Upper lobe of left lung (tissue), 6 donors: ENCODE data around the gene GRAMD4. TPM values are rescaled to one million over a fixed set of nuclear protein-coding genes. Genes with fewer than 3 reads are reported as not detected.

Experiments
- ATAC-seq, 2 donors: fragments of 200-7000 bp; cut with Tn5 transposase; one replicate each; pipeline ENCODE4 v1.9.1; 2022; ENCODE audit warnings: mild to moderate bottlenecking in 2 of 2, moderate library complexity in 2 of 2; ENCODE audit not compliant: low FRiP score in 2 of 2
- DNase-seq, 2 donors: peaks; one replicate each; pipeline ENCODE4 v3.0.0-alpha.2; 2019 to 2020
- H3K27ac ChIP-seq, 4 donors: fragments of 200-600 bp; sonication (generic); one replicate each; pipeline ENCODE4 v1.5.1; 2016 to 2019
- H3K27me3 ChIP-seq, 4 donors: fragments of 200-600 bp; sonication (generic); one replicate each; pipeline ENCODE4 v1.5.1; 2017 to 2019
- H3K36me3 ChIP-seq, 4 donors: fragments of 200-600 bp; sonication (generic); one replicate each; pipeline ENCODE4 v1.5.1; 2016 to 2019
- H3K4me1 ChIP-seq, 4 donors: fragments of 200-600 bp; sonication (generic); one replicate each; pipeline ENCODE4 v1.5.1; 2018 to 2019
- H3K4me3 ChIP-seq, 4 donors: fragments of 200-600 bp; sonication (generic); one replicate each; pipeline ENCODE4 v1.5.1; 2017 to 2019; ENCODE audit warnings: mild to moderate bottlenecking in 2 of 4, moderate library complexity in 1 of 4
- H3K9me3 ChIP-seq, 4 donors: fragments of 200-600 bp; sonication (generic); one replicate each; pipeline ENCODE4 v1.5.1; 2018 to 2019
- CTCF ChIP-seq, 6 experiments: fragments of 450-650 bp in 4 of 6; fragments of 200-600 bp in 2 of 6; sonication (generic) in 2 of 6; IDR thresholded peaks; one replicate each; pipeline ENCODE4 v1.5.1; 2016 to 2019; ENCODE audit warnings: antibody characterized with exemption in 6 of 6
- EP300 ChIP-seq, 4 donors: sonication (generic); formaldehyde crosslinking; IDR thresholded peaks; one replicate each; pipeline ENCODE4 v1.5.1; 2017; ENCODE audit warnings: antibody characterized with exemption in 4 of 4, control low read depth in 2 of 4
- POLR2A ChIP-seq, 4 donors: fragments of 450-650 bp; IDR thresholded peaks; one replicate each; pipeline ENCODE4 v1.5.1; 2016 to 2017; ENCODE audit warnings: antibody characterized with exemption in 4 of 4, mild to moderate bottlenecking in 2 of 4
- POLR2AphosphoS5 ChIP-seq, 2 donors: sonication (generic); formaldehyde crosslinking; IDR thresholded peaks; one replicate each; pipeline ENCODE4 v1.5.1; 2017; ENCODE audit warnings: antibody characterized with exemption in 2 of 2
- WGBS, 2 donors: methylation state at CpG; one replicate each; pipeline ENCODE4 v1.1.5; 2017 to 2018; 5-methylcytosine and 5-hydroxymethylcytosine counted together
- total RNA-seq, 6 donors: library from RNA; depleted of rRNA in 4 of 6; stranded (reverse); fragments of >200 nt in 4 of 6; gene quantifications; one replicate each; pipeline versions ENCODE4 v1.1.0 to v1.2.1, GENCODE V29; 2016 to 2021
- donor health status: DM: no; HTN: no; CAD: no; lungs with moderate emphysema.
- donor health status: DM: no; HTN: yes; CAD: no; lungs with severe emphysema.

GRAMD4 gene
- total RNA-seq, 6 donors from 2014 or later: 59.8 to 302 (median 104) TPM

- TF ChIP-seq EP300 (IDR thresholded peaks at IDR 0.05) (no peak), POLR2A (IDR thresholded peaks at IDR 0.05) (no peak), CTCF (IDR thresholded peaks at IDR 0.05) (no peak), POLR2AphosphoS5 (IDR thresholded peaks at IDR 0.05) (no peak)
- no peak overlapping the region for H3K27ac ChIP-seq
- no peak for ATAC-seq
- H3K4me3 ChIP-seq: no peak overlapping the region
- peaks cover 0 to 5% (median 0%) of the 10 kb centered on the region in 4 donors for H3K4me1 ChIP-seq
- H3K9me3 ChIP-seq: no peaks in the 10 kb centered on the region
- WGBS, 2 donors: 92 to 93% methylated on average over 10 of the region's 13 CpGs
- DNase-seq: no peak
- H3K27me3 ChIP-seq: no peaks in the 10 kb centered on the region
- H3K36me3 ChIP-seq: peaks cover 38 to 95% (median 87%) of the 10 kb centered on the region in 4 donors
Observed at GRCh38 chr22:46707305-46707704, 87.1 kb downstream of the GRAMD4 start.

DNA sequence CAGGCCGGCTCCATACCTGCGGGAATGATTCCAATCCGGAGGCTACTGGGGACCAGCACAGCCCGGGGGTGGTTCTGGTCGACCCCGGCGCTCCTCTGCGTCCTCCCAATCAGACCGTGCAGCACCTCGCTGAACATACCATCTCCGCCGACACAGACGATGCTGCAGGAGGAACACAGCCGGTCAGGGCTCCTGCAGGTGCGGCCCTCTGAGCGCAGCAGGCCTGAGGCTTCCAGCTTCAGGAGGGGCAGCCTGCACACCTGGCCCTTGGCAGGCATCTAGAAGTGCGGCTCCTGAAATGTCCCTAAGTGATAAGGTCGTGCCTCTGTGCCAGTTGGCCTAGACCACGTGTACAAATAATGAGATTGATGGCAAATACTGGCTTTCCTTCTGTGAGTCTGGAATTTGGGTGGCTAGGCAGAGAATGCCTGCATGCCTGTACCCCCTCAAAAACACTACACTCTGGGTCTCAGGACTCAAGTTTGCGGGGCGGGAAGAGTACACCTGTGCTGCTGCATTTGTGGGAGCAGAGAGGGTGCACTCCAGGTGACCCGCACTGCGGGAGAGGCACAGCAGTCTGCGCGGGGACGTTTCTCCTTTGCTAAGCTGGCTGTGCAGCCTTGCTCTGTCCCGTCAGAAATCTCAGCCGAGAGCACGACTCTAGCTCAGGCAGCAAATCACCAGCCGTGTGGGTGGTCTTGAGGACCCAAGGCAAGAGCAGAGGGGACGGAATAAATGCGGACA is 87.8 kb downstream of the GRAMD4 start:
- H3K27me3 ChIP-seq: no peaks in the 10 kb centered on the region
- ATAC-seq (no peak), DNase-seq (peak in 1 of 2 donors; percentile 59)
- TF ChIP-seq POLR2A (IDR thresholded peaks at IDR 0.05): no peak
- no peak for TF ChIP-seq CTCF (IDR thresholded peaks at IDR 0.05)
- TF ChIP-seq EP300 (IDR thresholded peaks at IDR 0.05): no peak
- TF ChIP-seq POLR2AphosphoS5 (IDR thresholded peaks at IDR 0.05): no peak
- no peak overlapping the region for H3K4me3 ChIP-seq
- WGBS, 2 donors: 94 to 95% methylated on average over 29 to 32 of the region's 32 CpGs
- no peak overlapping the region for H3K27ac ChIP-seq
- no peaks in the 10 kb centered on the region for H3K9me3 ChIP-seq
- H3K36me3 ChIP-seq: peaks cover 36 to 92% (median 82%) of the 10 kb centered on the region in 4 donors
- peaks cover 0 to 5% (median 0%) of the 10 kb centered on the region in 4 donors for H3K4me1 ChIP-seq

DNA sequence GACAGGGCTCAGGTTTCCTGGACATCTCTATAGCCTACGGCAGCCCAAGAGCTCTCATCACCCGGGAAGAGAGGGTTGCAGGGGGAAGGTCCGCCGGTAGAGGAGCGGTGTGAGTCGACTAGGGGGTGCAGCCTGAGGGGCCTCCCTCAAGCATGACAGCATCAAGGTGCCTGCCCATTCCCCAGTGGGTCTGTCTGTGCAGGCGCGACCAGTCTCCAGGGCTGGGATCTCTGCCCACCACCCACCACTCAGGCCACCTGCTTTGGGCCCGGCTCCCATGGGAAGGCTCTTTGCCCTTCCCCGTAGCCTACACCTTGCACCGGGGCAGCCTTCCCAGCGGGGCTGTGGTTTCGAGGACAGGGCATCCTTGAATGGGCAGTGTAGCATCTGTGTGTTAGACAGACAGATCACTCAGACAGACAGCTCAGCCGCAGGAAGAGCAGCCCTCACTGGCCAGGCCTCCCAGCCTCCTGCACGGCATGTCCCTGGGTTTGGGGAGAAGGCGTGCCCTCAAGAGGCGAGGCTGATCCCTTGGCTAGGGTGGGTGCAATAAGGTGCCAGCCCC is 88.7 kb downstream of the GRAMD4 start:
- Histone ChIP-seq H3K9me3 (no peaks in the 10 kb centered on the region), H3K4me3 (no peak overlapping the region), H3K27ac (no peak overlapping the region), H3K36me3 (peaks cover 34 to 88% (median 73%) of the 10 kb centered on the region in 4 donors), H3K27me3 (no peaks in the 10 kb centered on the region), H3K4me1 (peaks cover 0 to 5% (median 2%) of the 10 kb centered on the region in 4 donors)
- ATAC-seq (no peak), DNase-seq (no peak)
- 95% methylated on average over 11 to 16 of the region's 17 CpGs for WGBS, 2 donors
- no peak for TF ChIP-seq POLR2AphosphoS5 (IDR thresholded peaks at IDR 0.05)
- TF ChIP-seq EP300 (IDR thresholded peaks at IDR 0.05): no peak
- no peak for TF ChIP-seq CTCF (IDR thresholded peaks at IDR 0.05)
- TF ChIP-seq POLR2A (IDR thresholded peaks at IDR 0.05): no peak

DNA sequence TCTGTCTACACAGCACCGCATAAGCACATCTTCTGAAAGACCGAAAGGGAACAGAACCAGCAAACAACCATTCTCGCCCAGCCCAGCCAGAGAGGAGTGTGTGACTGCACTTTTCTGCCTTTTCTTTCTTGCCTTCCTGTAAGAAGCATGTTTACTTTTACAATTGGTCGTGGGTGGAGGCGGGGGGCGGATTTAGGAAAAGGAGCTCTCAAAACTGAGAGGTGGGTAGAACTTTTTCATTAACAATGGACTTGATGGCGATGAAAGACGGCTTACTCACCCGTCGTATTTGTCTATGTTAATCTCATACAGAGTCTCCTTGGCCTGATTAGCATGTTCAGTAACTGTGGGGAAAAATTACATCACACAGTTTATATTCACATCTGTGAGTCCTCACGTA is 90.6 kb downstream of the GRAMD4 start:
- 88 to 90% methylated on average over 11 of the region's 11 CpGs for WGBS, 2 donors
- H3K4me3 ChIP-seq: no peak overlapping the region
- DNase-seq (no peak), ATAC-seq (no peak)
- H3K4me1 ChIP-seq: peaks cover 4 to 12% (median 11%) of the 10 kb centered on the region in 4 donors
- no peak for TF ChIP-seq CTCF (IDR thresholded peaks at IDR 0.05)
- TF ChIP-seq POLR2AphosphoS5 (IDR thresholded peaks at IDR 0.05): no peak
- TF ChIP-seq POLR2A (IDR thresholded peaks at IDR 0.05): no peak
- TF ChIP-seq EP300 (IDR thresholded peaks at IDR 0.05): no peak
- H3K27ac ChIP-seq: no peak overlapping the region
- no peaks in the 10 kb centered on the region for H3K9me3 ChIP-seq
- H3K27me3 ChIP-seq: no peaks in the 10 kb centered on the region
- H3K36me3 ChIP-seq: peaks cover 33 to 84% (median 61%) of the 10 kb centered on the region in 4 donors
